ENCODE results near the gene SLC1A2.

GRCh38 chr11:35304386-35304775, 115.0 kb downstream of the SLC1A2 start:
- TF ChIP-seq CTCF (conservative IDR thresholded peaks at IDR 0.05; ENCODE audit: low read length) (no peak), EZH2phosphoT487 (IDR thresholded peaks at IDR 0.05; ENCODE audit: borderline replicate concordance) (no peak)

Data from Loucy (cell line).